Measurements from ENCODE around the gene SLC35E1.

- no peak for TF ChIP-seq CTCF (IDR thresholded peaks at IDR 0.05; ENCODE audit: low read depth, low read length)
- TF ChIP-seq EZH2phosphoT487 (IDR thresholded peaks at IDR 0.05; ENCODE audit: low read depth) = no peak
Measured at GRCh38 chr19:16541526-16542044, 30.6 kb downstream of the SLC35E1 start.

Measured in OCI-LY3 (cell line).